ENCODE measurements around the gene RALGAPA2. TPM values are rescaled to one million over a fixed set of nuclear protein-coding genes. Genes with fewer than 3 reads are reported as not detected.

RALGAPA2 gene
- total RNA-seq, 1 donor from 2014 or later = 88.9 TPM

DNA sequence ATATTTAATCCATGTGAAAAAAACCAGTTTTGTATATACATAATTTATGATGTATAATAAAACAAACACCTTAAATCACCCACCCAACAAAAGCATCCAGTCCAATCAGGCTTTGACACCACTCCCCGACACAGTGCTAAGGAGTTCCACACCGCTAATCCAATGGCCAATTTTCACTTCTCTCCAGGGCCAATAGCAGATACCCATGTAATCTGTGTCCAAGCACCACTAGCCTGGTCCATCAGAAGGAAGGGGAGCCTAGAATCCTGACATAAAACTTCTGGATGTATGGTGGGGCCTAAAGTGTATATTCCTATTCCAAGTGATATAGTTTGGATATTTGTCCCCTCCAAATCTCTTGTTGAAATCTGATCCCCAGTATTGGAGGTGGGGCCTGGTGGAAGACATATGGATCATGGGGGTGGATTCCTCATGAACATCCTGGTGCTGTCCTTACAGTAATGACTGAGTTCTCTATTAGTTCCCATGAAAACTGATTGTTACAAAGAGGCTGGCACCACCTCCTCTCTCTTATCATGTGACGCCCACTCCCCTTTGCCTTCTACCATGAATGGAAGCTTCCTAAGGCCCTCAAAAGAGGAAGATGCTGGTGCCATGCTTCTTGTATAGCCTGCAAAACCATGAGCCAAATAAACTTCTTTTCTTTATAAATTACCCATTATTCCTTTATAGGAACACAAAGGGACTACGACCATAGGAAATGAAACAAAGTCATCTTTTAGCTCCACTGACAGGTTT, 20.8 kb downstream of the RALGAPA2 start:
- intact Hi-C loops (cut with DNase I) = no loop called here
- ATAC-seq (no peak), DNase-seq (no peak)
- Histone ChIP-seq H3K9me3 (no peaks in the 10 kb centered on the region), H3K27me3 (no peaks in the 10 kb centered on the region), H3K27ac (no peak overlapping the region), H3K4me1 (peaks cover 26% of the 10 kb centered on the region), H3K4me3 (no peak overlapping the region), H3K36me3 (no peaks in the 10 kb centered on the region)
- TF ChIP-seq, protein P1, sequence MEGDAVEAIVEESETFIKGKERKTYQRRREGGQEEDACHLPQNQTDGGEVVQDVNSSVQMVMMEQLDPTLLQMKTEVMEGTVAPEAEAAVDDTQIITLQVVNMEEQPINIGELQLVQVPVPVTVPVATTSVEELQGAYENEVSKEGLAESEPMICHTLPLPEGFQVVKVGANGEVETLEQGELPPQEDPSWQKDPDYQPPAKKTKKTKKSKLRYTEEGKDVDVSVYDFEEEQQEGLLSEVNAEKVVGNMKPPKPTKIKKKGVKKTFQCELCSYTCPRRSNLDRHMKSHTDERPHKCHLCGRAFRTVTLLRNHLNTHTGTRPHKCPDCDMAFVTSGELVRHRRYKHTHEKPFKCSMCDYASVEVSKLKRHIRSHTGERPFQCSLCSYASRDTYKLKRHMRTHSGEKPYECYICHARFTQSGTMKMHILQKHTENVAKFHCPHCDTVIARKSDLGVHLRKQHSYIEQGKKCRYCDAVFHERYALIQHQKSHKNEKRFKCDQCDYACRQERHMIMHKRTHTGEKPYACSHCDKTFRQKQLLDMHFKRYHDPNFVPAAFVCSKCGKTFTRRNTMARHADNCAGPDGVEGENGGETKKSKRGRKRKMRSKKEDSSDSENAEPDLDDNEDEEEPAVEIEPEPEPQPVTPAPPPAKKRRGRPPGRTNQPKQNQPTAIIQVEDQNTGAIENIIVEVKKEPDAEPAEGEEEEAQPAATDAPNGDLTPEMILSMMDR (IDR thresholded peaks at IDR 0.05) = no peak

GRCh38 chr20:20690676-20691476, 21.6 kb downstream of the RALGAPA2 start:
- Histone ChIP-seq H3K9me3 (no peaks in the 10 kb centered on the region), H3K4me3 (no peak overlapping the region), H3K27me3 (no peaks in the 10 kb centered on the region), H3K36me3 (no peaks in the 10 kb centered on the region), H3K27ac (no peak overlapping the region), H3K4me1 (peaks cover 30% of the 10 kb centered on the region)
- ATAC-seq (peak; percentile 33), DNase-seq (no peak)
- TF ChIP-seq, protein P1 (IDR thresholded peaks at IDR 0.05) = no peak
- intact Hi-C loops (cut with DNase I) = no loop called here

DNA sequence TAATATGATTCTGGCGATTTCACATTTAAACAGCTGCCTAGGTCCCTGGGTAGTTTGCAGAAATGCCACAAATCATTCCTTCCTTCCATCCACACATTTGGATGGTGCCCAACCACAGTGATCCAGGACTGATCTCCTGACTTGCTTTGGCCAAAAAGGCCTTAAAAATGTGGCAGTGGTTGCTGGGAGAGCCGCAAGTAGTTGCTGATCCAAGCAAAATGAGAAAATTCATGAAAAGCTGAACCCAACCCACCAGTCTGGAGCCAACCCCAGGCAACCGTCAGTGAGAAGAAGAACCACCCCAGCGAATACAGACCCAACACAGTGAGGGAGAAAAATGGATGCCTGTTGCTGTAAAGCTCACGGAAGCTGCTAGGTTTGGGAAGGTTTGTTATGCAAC, 25.1 kb downstream of the RALGAPA2 start:
- peaks cover 43% of the 10 kb centered on the region for H3K4me1 ChIP-seq
- H3K27me3 ChIP-seq = no peaks in the 10 kb centered on the region
- intact Hi-C loops (cut with DNase I) = no loop called here
- H3K36me3 ChIP-seq = no peaks in the 10 kb centered on the region
- H3K4me3 ChIP-seq = no peak overlapping the region
- H3K27ac ChIP-seq = no peak overlapping the region
- H3K9me3 ChIP-seq = no peaks in the 10 kb centered on the region
- TF ChIP-seq, protein P1 (IDR thresholded peaks at IDR 0.05) = no peak
- no peak for ATAC-seq
- DNase-seq = no peak

DNA sequence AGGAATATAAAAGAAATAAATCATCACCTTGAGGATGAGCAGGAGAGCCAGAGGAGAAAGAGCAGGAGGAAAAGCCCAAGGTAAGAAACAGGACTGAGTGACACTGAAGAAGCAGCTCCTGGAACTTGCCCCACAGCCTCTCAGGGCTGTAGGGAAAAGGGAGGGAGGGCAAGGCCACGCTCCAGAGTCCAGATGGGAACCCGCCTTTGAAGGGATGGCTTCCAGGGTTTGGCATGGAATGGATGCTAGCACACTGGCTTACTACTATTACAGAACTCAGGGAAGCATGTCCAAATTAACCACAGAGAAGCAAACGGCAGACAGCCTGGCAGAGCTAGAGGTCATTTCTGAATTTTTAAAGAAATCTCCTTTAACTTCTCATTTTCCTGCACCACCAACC, 26.8 kb downstream of the RALGAPA2 start:
- intact Hi-C loops (cut with DNase I) = no loop called here
- TF ChIP-seq, protein P1 (IDR thresholded peaks at IDR 0.05) = no peak
- Histone ChIP-seq H3K4me1 (peaks cover 52% of the 10 kb centered on the region), H3K4me3 (no peak overlapping the region), H3K27me3 (no peaks in the 10 kb centered on the region), H3K36me3 (no peaks in the 10 kb centered on the region), H3K27ac (no peak overlapping the region), H3K9me3 (no peaks in the 10 kb centered on the region)
- DNase-seq (no peak), ATAC-seq (no peak)

- Histone ChIP-seq H3K36me3 (no peaks in the 10 kb centered on the region), H3K4me3 (no peak overlapping the region), H3K4me1 (peaks cover 42% of the 10 kb centered on the region), H3K27me3 (no peaks in the 10 kb centered on the region), H3K9me3 (no peaks in the 10 kb centered on the region), H3K27ac (no peak overlapping the region)
- intact Hi-C loops (cut with DNase I) = no loop called here
- DNase-seq (no peak), ATAC-seq (no peak)
- TF ChIP-seq, protein P1 (IDR thresholded peaks at IDR 0.05) = no peak
These were observed 28.7 kb downstream of the RALGAPA2 start for GRCh38 chr20:20683481-20684321.
